ENCODE measurements around the gene GNAL. TPM values are rescaled to one million over a fixed set of nuclear protein-coding genes. Genes with fewer than 3 reads are reported as not detected.

Gene GNAL
- total and polyA plus RNA-seq, 2 experiments from 2014 or later, result 7.5 to 21.6 TPM

GRCh38 chr18:11840493-11840892, 151.4 kb downstream of the GNAL start:
- Histone ChIP-seq H3K36me3 (ENCODE audit: insufficient read depth) (no peaks in the 10 kb centered on the region), H3K27ac (ENCODE audit: low read depth) (no peak overlapping the region), H4K20me1 (replicated peaks; ENCODE audit: insufficient read depth) (no peaks in the 10 kb centered on the region), H3K4me1 (ENCODE audit: insufficient read depth) (no peaks in the 10 kb centered on the region), H3K4me2 (no peak overlapping the region), H2AFZ (no peak overlapping the region), H3K79me2 (replicated peaks; ENCODE audit: insufficient read depth) (no peaks in the 10 kb centered on the region), H3K4me3 (no peak overlapping the region), H3K27me3 (ENCODE audit: insufficient read depth) (no peaks in the 10 kb centered on the region), H3F3A (replicated peaks; ENCODE audit: low read depth) (no peaks in the 10 kb centered on the region), H3K9me2 (ENCODE audit: insufficient read depth) (no peaks in the 10 kb centered on the region)
- ATAC-seq (peak; percentile 82), DNase-seq (ENCODE audit: low spot score) (peak; percentile 52)
- peak overlapping the region; percentile 54; the same call in 1 of the 2 replicates for H3K27ac Mint-ChIP-seq
- H3K4me1 Mint-ChIP-seq, result peaks cover 9% of the 10 kb centered on the region
- H3K9me3 Mint-ChIP-seq, result no peaks in the 10 kb centered on the region
- TF ChIP-seq, protein P1, sequence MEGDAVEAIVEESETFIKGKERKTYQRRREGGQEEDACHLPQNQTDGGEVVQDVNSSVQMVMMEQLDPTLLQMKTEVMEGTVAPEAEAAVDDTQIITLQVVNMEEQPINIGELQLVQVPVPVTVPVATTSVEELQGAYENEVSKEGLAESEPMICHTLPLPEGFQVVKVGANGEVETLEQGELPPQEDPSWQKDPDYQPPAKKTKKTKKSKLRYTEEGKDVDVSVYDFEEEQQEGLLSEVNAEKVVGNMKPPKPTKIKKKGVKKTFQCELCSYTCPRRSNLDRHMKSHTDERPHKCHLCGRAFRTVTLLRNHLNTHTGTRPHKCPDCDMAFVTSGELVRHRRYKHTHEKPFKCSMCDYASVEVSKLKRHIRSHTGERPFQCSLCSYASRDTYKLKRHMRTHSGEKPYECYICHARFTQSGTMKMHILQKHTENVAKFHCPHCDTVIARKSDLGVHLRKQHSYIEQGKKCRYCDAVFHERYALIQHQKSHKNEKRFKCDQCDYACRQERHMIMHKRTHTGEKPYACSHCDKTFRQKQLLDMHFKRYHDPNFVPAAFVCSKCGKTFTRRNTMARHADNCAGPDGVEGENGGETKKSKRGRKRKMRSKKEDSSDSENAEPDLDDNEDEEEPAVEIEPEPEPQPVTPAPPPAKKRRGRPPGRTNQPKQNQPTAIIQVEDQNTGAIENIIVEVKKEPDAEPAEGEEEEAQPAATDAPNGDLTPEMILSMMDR (conservative IDR thresholded peaks at IDR 0.05; ENCODE audit: low read depth in 2 of 2), result peak in 1 of 2 experiments; percentile 17; a peak in 1 of 4 replicates
- TF ChIP-seq, protein P2, sequence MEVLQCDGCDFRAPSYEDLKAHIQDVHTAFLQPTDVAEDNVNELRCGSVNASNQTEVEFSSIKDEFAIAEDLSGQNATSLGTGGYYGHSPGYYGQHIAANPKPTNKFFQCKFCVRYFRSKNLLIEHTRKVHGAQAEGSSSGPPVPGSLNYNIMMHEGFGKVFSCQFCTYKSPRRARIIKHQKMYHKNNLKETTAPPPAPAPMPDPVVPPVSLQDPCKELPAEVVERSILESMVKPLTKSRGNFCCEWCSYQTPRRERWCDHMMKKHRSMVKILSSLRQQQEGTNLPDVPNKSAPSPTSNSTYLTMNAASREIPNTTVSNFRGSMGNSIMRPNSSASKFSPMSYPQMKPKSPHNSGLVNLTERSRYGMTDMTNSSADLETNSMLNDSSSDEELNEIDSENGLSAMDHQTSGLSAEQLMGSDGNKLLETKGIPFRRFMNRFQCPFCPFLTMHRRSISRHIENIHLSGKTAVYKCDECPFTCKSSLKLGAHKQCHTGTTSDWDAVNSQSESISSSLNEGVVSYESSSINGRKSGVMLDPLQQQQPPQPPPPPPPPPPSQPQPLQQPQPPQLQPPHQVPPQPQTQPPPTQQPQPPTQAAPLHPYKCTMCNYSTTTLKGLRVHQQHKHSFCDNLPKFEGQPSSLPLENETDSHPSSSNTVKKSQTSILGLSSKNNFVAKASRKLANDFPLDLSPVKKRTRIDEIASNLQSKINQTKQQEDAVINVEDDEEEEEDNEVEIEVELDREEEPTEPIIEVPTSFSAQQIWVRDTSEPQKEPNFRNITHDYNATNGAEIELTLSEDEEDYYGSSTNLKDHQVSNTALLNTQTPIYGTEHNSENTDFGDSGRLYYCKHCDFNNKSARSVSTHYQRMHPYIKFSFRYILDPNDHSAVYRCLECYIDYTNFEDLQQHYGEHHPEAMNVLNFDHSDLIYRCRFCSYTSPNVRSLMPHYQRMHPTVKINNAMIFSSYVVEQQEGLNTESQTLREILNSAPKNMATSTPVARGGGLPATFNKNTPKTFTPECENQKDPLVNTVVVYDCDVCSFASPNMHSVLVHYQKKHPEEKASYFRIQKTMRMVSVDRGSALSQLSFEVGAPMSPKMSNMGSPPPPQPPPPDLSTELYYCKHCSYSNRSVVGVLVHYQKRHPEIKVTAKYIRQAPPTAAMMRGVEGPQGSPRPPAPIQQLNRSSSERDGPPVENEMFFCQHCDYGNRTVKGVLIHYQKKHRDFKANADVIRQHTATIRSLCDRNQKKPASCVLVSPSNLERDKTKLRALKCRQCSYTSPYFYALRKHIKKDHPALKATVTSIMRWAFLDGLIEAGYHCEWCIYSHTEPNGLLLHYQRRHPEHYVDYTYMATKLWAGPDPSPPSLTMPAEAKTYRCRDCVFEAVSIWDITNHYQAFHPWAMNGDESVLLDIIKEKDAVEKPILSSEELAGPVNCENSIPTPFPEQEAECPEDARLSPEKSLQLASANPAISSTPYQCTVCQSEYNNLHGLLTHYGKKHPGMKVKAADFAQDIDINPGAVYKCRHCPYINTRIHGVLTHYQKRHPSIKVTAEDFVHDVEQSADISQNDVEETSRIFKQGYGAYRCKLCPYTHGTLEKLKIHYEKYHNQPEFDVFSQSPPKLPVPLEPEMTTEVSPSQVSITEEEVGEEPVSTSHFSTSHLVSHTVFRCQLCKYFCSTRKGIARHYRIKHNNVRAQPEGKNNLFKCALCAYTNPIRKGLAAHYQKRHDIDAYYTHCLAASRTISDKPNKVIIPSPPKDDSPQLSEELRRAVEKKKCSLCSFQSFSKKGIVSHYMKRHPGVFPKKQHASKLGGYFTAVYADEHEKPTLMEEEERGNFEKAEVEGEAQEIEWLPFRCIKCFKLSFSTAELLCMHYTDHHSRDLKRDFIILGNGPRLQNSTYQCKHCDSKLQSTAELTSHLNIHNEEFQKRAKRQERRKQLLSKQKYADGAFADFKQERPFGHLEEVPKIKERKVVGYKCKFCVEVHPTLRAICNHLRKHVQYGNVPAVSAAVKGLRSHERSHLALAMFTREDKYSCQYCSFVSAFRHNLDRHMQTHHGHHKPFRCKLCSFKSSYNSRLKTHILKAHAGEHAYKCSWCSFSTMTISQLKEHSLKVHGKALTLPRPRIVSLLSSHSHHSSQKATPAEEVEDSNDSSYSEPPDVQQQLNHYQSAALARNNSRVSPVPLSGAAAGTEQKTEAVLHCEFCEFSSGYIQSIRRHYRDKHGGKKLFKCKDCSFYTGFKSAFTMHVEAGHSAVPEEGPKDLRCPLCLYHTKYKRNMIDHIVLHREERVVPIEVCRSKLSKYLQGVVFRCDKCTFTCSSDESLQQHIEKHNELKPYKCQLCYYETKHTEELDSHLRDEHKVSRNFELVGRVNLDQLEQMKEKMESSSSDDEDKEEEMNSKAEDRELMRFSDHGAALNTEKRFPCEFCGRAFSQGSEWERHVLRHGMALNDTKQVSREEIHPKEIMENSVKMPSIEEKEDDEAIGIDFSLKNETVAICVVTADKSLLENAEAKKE (CRISPR knock-in tag; IDR thresholded peaks at IDR 0.05), result no peak
- no peak for TF ChIP-seq NANOG (IDR thresholded peaks at IDR 0.05; ENCODE audit: borderline replicate concordance)
- no peaks in the 10 kb centered on the region for H3K36me3 Mint-ChIP-seq (ENCODE audit: low read depth)
- H3K4me3 Mint-ChIP-seq, result no peak overlapping the region
- no peaks in the 10 kb centered on the region for H3K27me3 Mint-ChIP-seq (ENCODE audit: insufficient read depth, low read depth, poor library complexity)

- H3K4me3 Mint-ChIP-seq, result no peak overlapping the region
- H3K9me2 ChIP-seq (ENCODE audit: insufficient read depth), result no peaks in the 10 kb centered on the region
- TF ChIP-seq EZH2phosphoT487 (IDR thresholded peaks at IDR 0.05; ENCODE audit: unreplicated experiment), result no peak
- TF ChIP-seq NANOG (IDR thresholded peaks at IDR 0.05; ENCODE audit: borderline replicate concordance), result no peak
- TF ChIP-seq ZNF114 (CRISPR knock-in tag; IDR thresholded peaks at IDR 0.05), result no peak
- no peak for TF ChIP-seq ETS1 (IDR thresholded peaks at IDR 0.05)
- no peak for TF ChIP-seq EZH2 (IDR thresholded peaks at IDR 0.05; ENCODE audit: low read depth, unreplicated experiment)
- no peak for TF ChIP-seq ZNF331 (CRISPR knock-in tag; IDR thresholded peaks at IDR 0.05; ENCODE audit: low read depth)
- no peak for TF ChIP-seq REST (IDR thresholded peaks at IDR 0.05; ENCODE audit: unreplicated experiment)
These were observed 153.5 kb downstream of the GNAL start for GRCh38 chr18:11842562-11842961.

More at GRCh38 chr18:11842562-11842961, 153.5 kb downstream of the GNAL start:
- no peak overlapping the region for H3K4me3 ChIP-seq
- H3K36me3 ChIP-seq (ENCODE audit: insufficient read depth), result no peaks in the 10 kb centered on the region
- Mint-ChIP-seq H3K4me1 (peaks cover 9% of the 10 kb centered on the region), H3K36me3 (ENCODE audit: low read depth) (no peaks in the 10 kb centered on the region), H3K27me3 (ENCODE audit: insufficient read depth, low read depth, poor library complexity) (no peaks in the 10 kb centered on the region), H3K9me3 (no peaks in the 10 kb centered on the region), H3K27ac (no peak overlapping the region)
- H3K79me2 ChIP-seq (replicated peaks; ENCODE audit: insufficient read depth), result no peaks in the 10 kb centered on the region
- no peaks in the 10 kb centered on the region for H3K27me3 ChIP-seq (ENCODE audit: insufficient read depth)
- ATAC-seq (no peak), DNase-seq (ENCODE audit: low spot score) (no peak)
- H2AFZ ChIP-seq, result no peak overlapping the region
- no peak overlapping the region for H3K4me2 ChIP-seq
- H4K20me1 ChIP-seq (replicated peaks; ENCODE audit: insufficient read depth), result no peaks in the 10 kb centered on the region
- H3F3A ChIP-seq (replicated peaks; ENCODE audit: low read depth), result no peaks in the 10 kb centered on the region
- H3K27ac ChIP-seq (ENCODE audit: low read depth), result no peak overlapping the region
- no peaks in the 10 kb centered on the region for H3K4me1 ChIP-seq (ENCODE audit: insufficient read depth)

All from GM23338 (cell line).